ENCODE data around the gene ALG13.
"Not testable (repeated sequence)": the region's sequence is repeated elsewhere in the genome, so short reads cannot be mapped to it uniquely, and the experiment has no call there.

ALG13 gene

GRCh38 chrX:111759686-111760085 lies 78.7 kb downstream of the ALG13 start:
- FAIRE-seq = no peak

- no peak for FAIRE-seq
Observed at GRCh38 chrX:111761578-111762135, 80.7 kb downstream of the ALG13 start.

- FAIRE-seq = no peak
Observed at GRCh38 chrX:111778591-111778990, 97.6 kb downstream of the ALG13 start.

GRCh38 chrX:111779582-111779981 lies 98.6 kb downstream of the ALG13 start:
- FAIRE-seq = no peak

GRCh38 chrX:111784667-111785066 lies 103.7 kb downstream of the ALG13 start:
- FAIRE-seq = no peak

- FAIRE-seq = not testable (repeated sequence)
Observed at GRCh38 chrX:111790054-111790453, 109.1 kb downstream of the ALG13 start.
